Naive thymus-derived CD4-positive, alpha-beta T cell (primary cell): Measurements from ENCODE around the gene TMEM72. TPM values are rescaled to one million over a fixed set of nuclear protein-coding genes. Genes with fewer than 3 reads are reported as not detected.
"Not testable (repeated sequence)": the region's sequence is repeated elsewhere in the genome, so short reads cannot be mapped to it uniquely, and the experiment has no call there.

Source experiments
- ATAC-seq: fragments of 150-1000 bp; cut with Tn5 transposase; 2 replicates; pipeline ENCODE4 v1.10.0; 2021; ENCODE audit warnings: mild to moderate bottlenecking, moderate library complexity
- CTCF ChIA-PET: fragments of 350-600 bp; sonication (Branson Sonifier 250); formaldehyde crosslinking; loops from one replicate; lab custom pipeline; 2021; ENCODE audit warnings: antibody characterized with exemption; lab: Charles Lee
- POLR2A ChIA-PET: fragments of 350-600 bp; sonication (Branson Sonifier 250); formaldehyde crosslinking; loops from one replicate; lab custom pipeline; 2021; ENCODE audit warnings: antibody characterized with exemption, inconsistent platforms; lab: Charles Lee
- DNase-seq, 9 donors: peaks; one replicate each; pipeline versions ENCODE4 v3.0.0 to v3.0.0-alpha.2; 2020 to 2022; ENCODE audit warnings: mixed read lengths in 1 of 9
- H3K27ac ChIP-seq: one replicate; pipeline ENCODE4 v1.7.0; 2013; ENCODE audit warnings: mild to moderate bottlenecking, low read depth, low read length, moderate library complexity
- H3K27me3 ChIP-seq, 2 donors: one replicate each; pipeline ENCODE4 v1.7.0; 2013; ENCODE audit warnings: low read length in 2 of 2, mild to moderate bottlenecking in 2 of 2, moderate library complexity in 2 of 2; ENCODE audit not compliant: control insufficient read depth in 2 of 2, insufficient read depth in 2 of 2
- H3K36me3 ChIP-seq, 3 experiments: 1 replicate in 2 of 3; 2 replicates in 1 of 3; pipeline ENCODE4 v1.7.0; 2013; ENCODE audit warnings: low read length in 3 of 3, mild to moderate bottlenecking in 3 of 3, moderate library complexity in 1 of 3; ENCODE audit not compliant: insufficient read depth in 3 of 3, control insufficient read depth in 2 of 3
- H3K4me1 ChIP-seq, 2 donors: one replicate each; pipeline ENCODE4 v1.7.0; 2013; ENCODE audit warnings: low read length in 2 of 2, mild to moderate bottlenecking in 2 of 2, moderate library complexity in 1 of 2; ENCODE audit not compliant: control insufficient read depth in 2 of 2, insufficient read depth in 2 of 2
- H3K4me3 ChIP-seq: 2 replicates; pipeline ENCODE4 v1.7.0; 2013; ENCODE audit warnings: mild to moderate bottlenecking, low read length
- H3K9me3 ChIP-seq, 3 experiments: 1 replicate in 2 of 3; 2 replicates in 1 of 3; pipeline ENCODE4 v1.7.0; 2013; ENCODE audit warnings: low read length in 3 of 3; ENCODE audit not compliant: control insufficient read depth in 2 of 3
- H3K27ac Mint-ChIP-seq, 9 donors: one replicate each; pipeline ENCODE4 v1.8.0; 2020 to 2022; ENCODE audit warnings: mixed read lengths in 9 of 9, mild to moderate bottlenecking in 8 of 9, moderate library complexity in 5 of 9, inconsistent platforms in 2 of 9
- H3K27me3 Mint-ChIP-seq, 5 donors: one replicate each; pipeline ENCODE4 v1.8.0; 2021 to 2022; ENCODE audit warnings: mixed read lengths in 5 of 5, mild to moderate bottlenecking in 1 of 5
- H3K36me3 Mint-ChIP-seq, 5 donors: one replicate each; pipeline ENCODE4 v1.8.0; 2020 to 2022; ENCODE audit warnings: mixed read lengths in 5 of 5, mild to moderate bottlenecking in 3 of 5, inconsistent platforms in 1 of 5
- H3K4me1 Mint-ChIP-seq, 7 donors: one replicate each; pipeline ENCODE4 v1.8.0; 2020 to 2022; ENCODE audit warnings: mixed read lengths in 7 of 7, mild to moderate bottlenecking in 3 of 7, inconsistent platforms in 1 of 7
- H3K4me3 Mint-ChIP-seq, 10 donors: one replicate each; pipeline ENCODE4 v1.8.0; 2020 to 2022; ENCODE audit warnings: mild to moderate bottlenecking in 10 of 10, mixed read lengths in 10 of 10, moderate library complexity in 6 of 10, inconsistent platforms in 2 of 10
- H3K9me3 Mint-ChIP-seq, 11 donors: one replicate each; pipeline ENCODE4 v1.8.0; 2020 to 2022; ENCODE audit warnings: mixed read lengths in 11 of 11, mild to moderate bottlenecking in 4 of 11, inconsistent platforms in 1 of 11, moderate library complexity in 1 of 11
- intact Hi-C, 2 donors: fragments of 100-400 bp; cut with micrococcal nuclease; formaldehyde crosslinking; loops; one replicate each; pipeline ENCODE4 v1.15.1; 2023
- polyA plus RNA-seq, 2 donors: library from polyadenylated mRNA; unstranded; fragments of 300-500 nt; fragmentation: Illumina TruSeq; gene quantifications; one replicate each; pipeline ENCODE4 v1.2.3, GENCODE V29; 2021
- total RNA-seq, 6 experiments: library from RNA in 5 of 6; stranded (reverse) in 5 of 6; gene quantifications; 1 replicate in 5 of 6; 2 replicates in 1 of 6; pipeline ENCODE4 v1.2.3 and lab custom pipeline; 2021 to 2026

TMEM72 gene
- total and polyA plus RNA-seq, 7 experiments from 2014 or later, result not detected

DNA sequence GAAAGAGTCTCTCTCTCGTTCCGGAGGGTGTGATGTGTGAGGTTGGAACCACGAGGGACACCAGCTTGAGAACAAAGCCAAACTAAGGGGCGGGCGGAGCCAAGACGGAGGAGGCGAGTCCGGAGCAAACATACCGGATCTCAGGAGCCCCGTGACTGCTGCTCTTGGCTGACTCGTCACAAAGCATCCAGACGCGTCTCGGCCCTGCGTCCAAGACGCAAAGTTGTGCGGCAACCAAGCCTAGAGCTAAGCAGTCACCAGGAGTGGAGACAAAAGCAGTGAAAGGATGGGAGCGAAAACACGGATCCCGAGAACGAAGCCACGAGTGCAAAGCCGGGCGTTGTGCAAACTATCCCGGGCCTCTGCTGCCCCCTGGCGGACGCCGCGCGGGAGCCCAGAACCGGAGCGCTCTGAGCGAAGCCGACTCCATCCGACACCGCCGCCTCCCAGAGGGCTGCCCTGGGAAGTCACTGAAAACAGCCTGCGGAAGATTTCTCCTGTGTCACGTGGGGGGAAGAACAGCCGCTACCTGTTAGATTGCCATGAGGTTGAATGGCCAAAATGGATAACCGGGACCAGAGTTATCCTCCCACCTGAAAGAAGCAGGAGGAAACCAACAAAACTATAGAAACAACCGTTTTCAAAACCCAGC, 46.4 kb upstream of the TMEM72 start:
- no peaks in the 10 kb centered on the region for H3K36me3 Mint-ChIP-seq
- H3K4me1 Mint-ChIP-seq, result peaks cover 0 to 20% (median 12%) of the 10 kb centered on the region in 7 donors
- peaks cover 46 to 64% (median 62%) of the 10 kb centered on the region in 5 donors for H3K27me3 Mint-ChIP-seq
- H3K27ac Mint-ChIP-seq, result peak overlapping the region in 3 of 9 donors; percentile 45 to 79 (median 66)
- POLR2A ChIA-PET, result no interaction called here
- no peak overlapping the region for H3K27ac ChIP-seq
- H3K9me3 Mint-ChIP-seq, result no peaks in the 10 kb centered on the region
- H3K4me3 Mint-ChIP-seq, result peak overlapping the region; percentile 76 to 96 (median 92)
- no peaks in the 10 kb centered on the region for H3K36me3 ChIP-seq
- H3K4me1 ChIP-seq, result peaks cover 4% of the 10 kb centered on the region in 2 donors
- no peaks in the 10 kb centered on the region for H3K9me3 ChIP-seq
- H3K27me3 ChIP-seq, result peaks cover 0 to 3% of the 10 kb centered on the region in 2 donors
- DNase-seq, result peak; percentile 67 to 90 (median 82)
- intact Hi-C loops, result loop anchor here (1.0 to 10.0 kb wide), 6 partner anchors 14 to 1194 kb away; partner anchors contain the start of gene CXCL12 (in 1 of the 2)
- peak overlapping the region; percentile 93 for H3K4me3 ChIP-seq
- peak; percentile 91 for ATAC-seq
- CTCF ChIA-PET, result interaction anchor here (0.5 to 2.1 kb wide), 6 partner anchors 11 to 1175 kb away, joined by 3 to 12 read pairs (median 4); no protein-coding TSS in a partner anchor

GRCh38 chr10:44865289-44865671, 45.9 kb upstream of the TMEM72 start:
- peaks cover 4% of the 10 kb centered on the region in 2 donors for H3K4me1 ChIP-seq
- no peak overlapping the region for H3K27ac ChIP-seq
- no peaks in the 10 kb centered on the region for H3K9me3 ChIP-seq
- ATAC-seq (no peak), DNase-seq (no peak)
- H3K27me3 Mint-ChIP-seq, result peaks cover 50 to 69% (median 67%) of the 10 kb centered on the region in 5 donors
- ChIA-PET CTCF (interaction anchor here (0.5 to 2.1 kb wide), 5 partner anchors 8 to 1176 kb away, joined by 3 to 12 read pairs (median 4); no protein-coding TSS in a partner anchor), POLR2A (interaction anchor here (0.9 kb wide), 1 partner anchor 14 kb away, joined by 3 read pairs; no protein-coding TSS in a partner anchor)
- H3K9me3 Mint-ChIP-seq, result peaks cover 0 to 1% (median 0%) of the 10 kb centered on the region in 11 donors
- H3K4me1 Mint-ChIP-seq, result peaks cover 0 to 20% (median 12%) of the 10 kb centered on the region in 7 donors
- intact Hi-C loops, result loop anchor here (1.0 to 10.0 kb wide), 4 partner anchors 60 to 1194 kb away; partner anchors contain the start of gene CXCL12 (in 1 of the 2)
- peak overlapping the region; percentile 93 for H3K4me3 ChIP-seq
- peak overlapping the region; percentile 76 to 96 (median 92) for H3K4me3 Mint-ChIP-seq
- peaks cover 0 to 3% of the 10 kb centered on the region in 2 donors for H3K27me3 ChIP-seq
- no peaks in the 10 kb centered on the region for H3K36me3 ChIP-seq
- H3K36me3 Mint-ChIP-seq, result no peaks in the 10 kb centered on the region
- H3K27ac Mint-ChIP-seq, result no peak overlapping the region

DNA sequence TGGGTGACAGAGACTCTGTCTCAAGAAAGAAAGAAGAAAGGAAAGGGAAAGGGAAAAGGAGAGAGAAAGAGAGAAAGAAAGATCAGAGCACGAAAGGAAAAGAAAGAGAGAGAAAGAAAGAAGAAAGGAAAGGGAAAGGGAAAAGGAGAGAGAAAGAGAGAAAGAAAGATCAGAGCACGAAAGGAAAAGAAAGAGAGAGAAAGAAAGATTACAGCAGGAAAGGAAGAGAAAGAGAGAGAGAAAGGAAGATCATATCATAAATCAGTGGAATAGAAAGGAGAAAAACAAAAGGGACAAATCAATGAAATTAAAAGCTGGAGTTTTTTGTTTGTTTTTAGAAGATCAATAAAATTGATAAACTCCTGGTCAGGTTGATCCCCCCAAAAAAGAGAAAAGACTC, 44.8 kb upstream of the TMEM72 start:
- Mint-ChIP-seq H3K4me1 (peaks cover 0 to 20% (median 12%) of the 10 kb centered on the region in 7 donors), H3K27me3 (peaks cover 50 to 73% (median 67%) of the 10 kb centered on the region in 5 donors), H3K4me3 (peak overlapping the region in 3 of 10 donors; percentile 1 to 14 (median 9))
- not testable (repeated sequence) for H3K4me3 ChIP-seq, ATAC-seq, DNase-seq, H3K4me1 ChIP-seq, H3K27ac ChIP-seq, H3K27ac Mint-ChIP-seq, H3K36me3 Mint-ChIP-seq, H3K27me3 ChIP-seq, H3K9me3 Mint-ChIP-seq, H3K9me3 ChIP-seq, H3K36me3 ChIP-seq
- ChIA-PET POLR2A (interaction anchor here (0.9 kb wide), 1 partner anchor 13 kb away, joined by 3 read pairs; no protein-coding TSS in a partner anchor), CTCF (interaction anchor here (0.6 to 1.2 kb wide), 3 partner anchors 9 to 1252 kb away, joined by 3 to 4 read pairs (median 3); no protein-coding TSS in a partner anchor)
- intact Hi-C loops, result loop anchor here (10.0 kb wide), 2 partner anchors 482 to 562 kb away; partner anchors contain the start of gene CXCL12 (in 1 of the 2)

DNA sequence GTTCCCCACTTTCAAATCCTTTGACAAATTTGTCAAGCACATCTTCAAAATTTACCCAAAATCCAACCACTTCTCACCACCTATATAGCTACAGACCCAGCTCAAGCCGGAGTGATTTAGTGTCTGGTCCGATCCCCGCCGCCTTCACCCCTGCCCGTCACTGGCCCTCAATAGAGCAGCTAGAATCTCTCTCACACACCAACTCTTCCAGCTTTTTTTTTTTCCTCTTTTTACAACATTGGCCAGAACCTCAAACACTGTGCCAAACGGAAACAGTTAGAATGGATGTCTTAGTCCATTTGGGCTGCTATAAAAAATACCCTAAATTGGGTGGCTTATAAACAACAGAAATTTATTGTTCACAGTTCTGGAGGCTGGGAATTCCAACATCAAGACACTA, 41.1 kb upstream of the TMEM72 start:
- H3K4me1 ChIP-seq, result peaks cover 0 to 2% of the 10 kb centered on the region in 2 donors
- no peak for ATAC-seq
- no peak for DNase-seq
- intact Hi-C loops, result no loop called here
- no peaks in the 10 kb centered on the region for H3K36me3 Mint-ChIP-seq
- H3K9me3 Mint-ChIP-seq, result peaks cover 0 to 1% (median 0%) of the 10 kb centered on the region in 11 donors
- H3K4me1 Mint-ChIP-seq, result peaks cover 0 to 1% (median 0%) of the 10 kb centered on the region in 7 donors
- H3K36me3 ChIP-seq, result no peaks in the 10 kb centered on the region
- no peak overlapping the region for H3K4me3 ChIP-seq
- H3K27me3 ChIP-seq, result peaks cover 0 to 3% of the 10 kb centered on the region in 2 donors
- H3K27ac ChIP-seq, result no peak overlapping the region
- H3K27me3 Mint-ChIP-seq, result peaks cover 26 to 49% (median 43%) of the 10 kb centered on the region in 5 donors
- H3K27ac Mint-ChIP-seq, result no peak overlapping the region
- no peak overlapping the region for H3K4me3 Mint-ChIP-seq
- ChIA-PET CTCF (no interaction called here), POLR2A (no interaction called here)
- no peaks in the 10 kb centered on the region for H3K9me3 ChIP-seq

DNA sequence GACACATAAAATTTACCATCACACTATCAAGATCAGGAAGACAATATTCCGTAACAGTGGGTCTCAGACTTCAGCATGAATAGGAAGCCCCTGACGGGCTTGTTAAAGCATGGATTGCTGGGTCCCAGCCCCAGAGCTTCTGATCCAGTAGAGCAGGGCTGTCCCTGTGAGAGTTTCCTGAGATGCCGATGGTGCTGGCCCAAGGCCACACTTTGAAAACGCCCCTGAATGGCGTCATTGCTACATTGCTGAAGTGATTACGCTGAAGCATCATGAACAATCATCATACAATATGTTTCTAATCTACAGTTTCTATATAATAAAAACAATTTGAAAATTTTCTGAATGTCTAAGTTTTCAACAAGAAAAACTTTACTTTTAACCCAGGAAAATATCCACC, 38.0 kb upstream of the TMEM72 start:
- intact Hi-C loops, result no loop called here
- H3K36me3 Mint-ChIP-seq, result no peaks in the 10 kb centered on the region
- H3K9me3 Mint-ChIP-seq, result peaks cover 0 to 1% (median 0%) of the 10 kb centered on the region in 11 donors
- POLR2A ChIA-PET, result no interaction called here
- Histone ChIP-seq H3K9me3 (no peaks in the 10 kb centered on the region), H3K27ac (no peak overlapping the region), H3K27me3 (no peaks in the 10 kb centered on the region), H3K4me3 (no peak overlapping the region), H3K36me3 (no peaks in the 10 kb centered on the region), H3K4me1 (no peaks in the 10 kb centered on the region)
- no peak overlapping the region for H3K27ac Mint-ChIP-seq
- CTCF ChIA-PET, result no interaction called here
- no peak for ATAC-seq
- peaks cover 8 to 27% (median 17%) of the 10 kb centered on the region in 5 donors for H3K27me3 Mint-ChIP-seq
- H3K4me3 Mint-ChIP-seq, result no peak overlapping the region
- no peak for DNase-seq
- H3K4me1 Mint-ChIP-seq, result no peaks in the 10 kb centered on the region

GRCh38 chr10:44874166-44874565, 37.0 kb upstream of the TMEM72 start:
- Histone ChIP-seq H3K4me1 (peaks cover 0 to 5% of the 10 kb centered on the region in 2 donors), H3K4me3 (no peak overlapping the region), H3K36me3 (no peaks in the 10 kb centered on the region), H3K27me3 (no peaks in the 10 kb centered on the region), H3K27ac (no peak overlapping the region), H3K9me3 (no peaks in the 10 kb centered on the region)
- H3K9me3 Mint-ChIP-seq, result peaks cover 0 to 1% (median 0%) of the 10 kb centered on the region in 11 donors
- no peak overlapping the region for H3K4me3 Mint-ChIP-seq
- no peak for DNase-seq
- ATAC-seq, result no peak
- ChIA-PET POLR2A (no interaction called here), CTCF (interaction anchor here (3.3 kb wide), 1 partner anchor 9 kb away, joined by 12 read pairs; no protein-coding TSS in a partner anchor)
- no peak overlapping the region for H3K27ac Mint-ChIP-seq
- H3K4me1 Mint-ChIP-seq, result peaks cover 0 to 8% (median 6%) of the 10 kb centered on the region in 7 donors
- peaks cover 8 to 18% (median 9%) of the 10 kb centered on the region in 5 donors for H3K27me3 Mint-ChIP-seq
- intact Hi-C loops, result no loop called here
- H3K36me3 Mint-ChIP-seq, result no peaks in the 10 kb centered on the region
